Coronary artery (tissue), 2 donors: ENCODE data around the gene TRIM17.

Experiments used
- DNase-seq: peaks from one replicate; pipeline ENCODE4 v3.0.0-alpha.2; 2017; ENCODE audit warnings: low spot score
- H3K27ac ChIP-seq, 2 donors: fragments of 200-600 bp; sonication (generic); one replicate each; pipeline ENCODE4 v1.5.1; 2016 to 2019
- H3K4me3 ChIP-seq: fragments of 200-600 bp; sonication (generic); 2 replicates; pipeline ENCODE4 v1.5.1; 2016; ENCODE audit warnings: mild to moderate bottlenecking, moderate library complexity
- CTCF ChIP-seq: fragments of 200-600 bp; sonication (generic); IDR thresholded peaks from one replicate; pipeline ENCODE4 v1.5.1; 2019; ENCODE audit warnings: antibody characterized with exemption

Gene TRIM17

GRCh38 chr1:228455715-228456114 is 39.1 kb upstream of the TRIM17 start:
- Histone ChIP-seq H3K27ac (no peak overlapping the region), H3K4me3 (no peak overlapping the region)
- no peak for DNase-seq
- no peak for TF ChIP-seq CTCF

GRCh38 chr1:228454238-228454637 is 37.6 kb upstream of the TRIM17 start:
- DNase-seq, result no peak
- TF ChIP-seq CTCF, result no peak
- H3K27ac ChIP-seq, result no peak overlapping the region
- no peak overlapping the region for H3K4me3 ChIP-seq

GRCh38 chr1:228453614-228454013 is 37.0 kb upstream of the TRIM17 start:
- no peak overlapping the region for H3K27ac ChIP-seq

GRCh38 chr1:228453022-228453560 is 36.4 kb upstream of the TRIM17 start:
- Histone ChIP-seq H3K4me3 (no peak overlapping the region), H3K27ac (no peak overlapping the region)
- TF ChIP-seq CTCF, result no peak
- no peak for DNase-seq

More at GRCh38 chr1:228453614-228454013, 37.0 kb upstream of the TRIM17 start:
- DNase-seq, result no peak
- no peak for TF ChIP-seq CTCF
- no peak overlapping the region for H3K4me3 ChIP-seq

- no peak for TF ChIP-seq CTCF
- Histone ChIP-seq H3K4me3 (no peak overlapping the region), H3K27ac (no peak overlapping the region)
- no peak for DNase-seq
Observed at GRCh38 chr1:228452194-228453021, 35.7 kb upstream of the TRIM17 start.

- Histone ChIP-seq H3K4me3 (no peak overlapping the region), H3K27ac (no peak overlapping the region)
- DNase-seq, result no peak
- TF ChIP-seq CTCF, result no peak
Observed at GRCh38 chr1:228450200-228450599, 33.5 kb upstream of the TRIM17 start.

- H3K27ac ChIP-seq, result no peak overlapping the region
- no peak overlapping the region for H3K4me3 ChIP-seq
- DNase-seq, result no peak
- TF ChIP-seq CTCF, result no peak
Observed at GRCh38 chr1:228448372-228448771, 31.7 kb upstream of the TRIM17 start.
